ENCODE data around the gene MYL2.

DNA sequence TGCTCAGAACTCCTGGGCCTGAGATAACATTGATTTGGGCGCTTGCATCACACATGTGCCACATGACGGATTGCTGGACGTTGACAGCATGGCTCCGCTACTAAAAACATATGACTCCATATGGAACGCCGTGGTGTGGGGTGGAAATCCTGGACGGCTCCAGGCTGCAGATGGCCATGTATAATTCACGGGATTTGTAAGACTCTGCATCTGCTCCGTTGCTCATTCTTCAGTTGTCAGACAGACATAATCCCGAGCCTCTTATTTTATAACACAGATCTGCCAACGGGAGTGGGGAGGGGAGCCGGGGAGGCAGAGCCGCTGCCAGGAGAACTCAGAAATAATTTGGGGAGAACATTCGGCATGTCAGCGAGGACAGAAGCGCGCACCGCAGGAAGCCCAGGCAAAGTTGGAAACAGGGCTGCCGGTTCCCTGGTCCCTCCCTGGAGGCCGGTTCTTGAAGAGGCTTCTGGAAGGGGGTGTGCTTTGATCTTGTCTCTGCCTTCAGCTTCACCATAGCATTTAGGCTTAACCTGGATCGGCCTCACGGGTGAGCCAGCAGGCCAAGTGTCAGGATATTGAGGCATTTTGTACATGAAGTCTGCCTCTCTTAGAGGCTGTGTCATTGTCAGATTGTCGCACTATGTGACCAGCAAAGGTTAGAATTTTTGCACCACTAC, 45.8 kb upstream of the MYL2 start:
- TF ChIP-seq, protein P1, sequence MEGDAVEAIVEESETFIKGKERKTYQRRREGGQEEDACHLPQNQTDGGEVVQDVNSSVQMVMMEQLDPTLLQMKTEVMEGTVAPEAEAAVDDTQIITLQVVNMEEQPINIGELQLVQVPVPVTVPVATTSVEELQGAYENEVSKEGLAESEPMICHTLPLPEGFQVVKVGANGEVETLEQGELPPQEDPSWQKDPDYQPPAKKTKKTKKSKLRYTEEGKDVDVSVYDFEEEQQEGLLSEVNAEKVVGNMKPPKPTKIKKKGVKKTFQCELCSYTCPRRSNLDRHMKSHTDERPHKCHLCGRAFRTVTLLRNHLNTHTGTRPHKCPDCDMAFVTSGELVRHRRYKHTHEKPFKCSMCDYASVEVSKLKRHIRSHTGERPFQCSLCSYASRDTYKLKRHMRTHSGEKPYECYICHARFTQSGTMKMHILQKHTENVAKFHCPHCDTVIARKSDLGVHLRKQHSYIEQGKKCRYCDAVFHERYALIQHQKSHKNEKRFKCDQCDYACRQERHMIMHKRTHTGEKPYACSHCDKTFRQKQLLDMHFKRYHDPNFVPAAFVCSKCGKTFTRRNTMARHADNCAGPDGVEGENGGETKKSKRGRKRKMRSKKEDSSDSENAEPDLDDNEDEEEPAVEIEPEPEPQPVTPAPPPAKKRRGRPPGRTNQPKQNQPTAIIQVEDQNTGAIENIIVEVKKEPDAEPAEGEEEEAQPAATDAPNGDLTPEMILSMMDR (IDR thresholded peaks at IDR 0.05) = no peak
- TF ChIP-seq POLR2A (IDR thresholded peaks at IDR 0.05) (no peak), POLR2AphosphoS5 (IDR thresholded peaks at IDR 0.05) (no peak), EP300 (IDR thresholded peaks at IDR 0.05) (no peak)

Data from upper lobe of left lung (tissue), 4 donors.